ENCODE results near the gene RTP1.

DNA sequence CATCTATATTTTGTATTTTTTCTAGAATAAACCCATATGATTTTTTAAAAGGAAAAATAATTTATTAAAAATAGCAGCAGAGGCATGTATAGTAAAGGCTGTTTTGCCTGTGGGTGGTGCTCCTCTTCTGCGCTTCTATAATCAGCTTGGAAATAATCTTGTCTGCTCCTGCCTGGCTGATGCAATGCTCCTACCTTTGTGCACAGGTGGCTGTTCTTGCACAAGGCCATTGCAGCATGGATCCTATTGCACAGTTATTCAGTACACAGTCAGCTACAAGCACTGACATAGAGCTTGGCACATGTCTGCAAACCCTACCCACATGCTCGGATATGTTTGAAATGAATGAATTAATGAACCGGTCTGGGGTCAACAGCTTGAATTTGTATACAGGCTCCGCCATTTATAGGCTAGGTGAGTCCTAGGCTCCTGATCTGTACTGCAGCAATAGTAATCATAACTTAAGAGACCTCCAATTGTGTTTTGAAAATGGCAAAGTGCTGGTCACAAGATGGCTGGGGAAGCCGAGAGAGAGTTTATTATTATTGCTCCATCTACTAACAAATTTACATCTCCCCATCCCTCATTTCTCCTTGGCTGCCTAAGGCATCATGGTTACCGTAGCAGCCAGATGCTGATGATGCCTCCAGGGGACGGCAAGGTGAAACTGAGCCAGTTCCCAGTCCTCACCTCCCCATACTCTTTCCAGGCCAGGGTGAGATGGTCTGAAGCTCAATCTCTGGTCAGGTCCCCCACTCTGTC is 532 bp upstream of the RTP1 start:
- TF ChIP-seq CTCF (conservative IDR thresholded peaks at IDR 0.05): no peak
- no peak for TF ChIP-seq EZH2 (IDR thresholded peaks at IDR 0.05; ENCODE audit: low read depth)
